Esophagus squamous epithelium (tissue), 5 donors: ENCODE results near the gene ATRNL1. TPM values are rescaled to one million over a fixed set of nuclear protein-coding genes. Genes with fewer than 3 reads are reported as not detected.

Experiments
- DNase-seq: peaks from one replicate; lab custom pipeline; 2025; lab: John Stamatoyannopoulos, UW
- H3K27ac ChIP-seq, 4 donors: fragments of 200-600 bp; sonication (generic); one replicate each; pipeline ENCODE4 v1.5.1; 2016 to 2019; ENCODE audit warnings: mild to moderate bottlenecking in 1 of 4
- H3K27me3 ChIP-seq, 4 donors: fragments of 200-600 bp; sonication (generic); 1 replicate in 3 of 4; 2 replicates in 1 of 4; pipeline versions ENCODE4 v1.5.1 to v1.6.0; 2017 to 2021; ENCODE audit warnings: antibody characterized with exemption in 1 of 4
- H3K36me3 ChIP-seq, 3 donors: fragments of 200-600 bp; sonication (generic); one replicate each; pipeline ENCODE4 v1.5.1; 2016 to 2019
- H3K4me1 ChIP-seq, 3 donors: fragments of 200-600 bp; sonication (generic); one replicate each; pipeline ENCODE4 v1.5.1; 2017 to 2019
- H3K4me3 ChIP-seq, 4 donors: fragments of 200-600 bp; sonication (generic); 1 replicate in 3 of 4; 2 replicates in 1 of 4; pipeline ENCODE4 v1.5.1; 2016 to 2019; ENCODE audit warnings: mild to moderate bottlenecking in 2 of 4, moderate library complexity in 1 of 4
- H3K9me3 ChIP-seq, 3 donors: fragments of 200-600 bp; sonication (generic); one replicate each; pipeline ENCODE4 v1.5.1; 2016 to 2019
- CTCF ChIP-seq, 6 experiments: fragments of 450-650 bp in 4 of 6; fragments of 200-600 bp in 2 of 6; sonication (generic) in 2 of 6; IDR thresholded peaks; one replicate each; pipeline ENCODE4 v1.5.1; 2016 to 2019; ENCODE audit warnings: antibody characterized with exemption in 6 of 6, mild to moderate bottlenecking in 4 of 6, moderate library complexity in 4 of 6
- POLR2A ChIP-seq, 4 donors: fragments of 450-650 bp; IDR thresholded peaks; one replicate each; pipeline ENCODE4 v1.6.1; 2017; ENCODE audit warnings: antibody characterized with exemption in 4 of 4, mild to moderate bottlenecking in 4 of 4, moderate library complexity in 3 of 4
- WGBS, 2 donors: methylation state at CpG; one replicate each; pipeline ENCODE4 v1.1.5; 2018; 5-methylcytosine and 5-hydroxymethylcytosine counted together
- intact Hi-C: fragments of 100-400 bp; cut with DNase I; formaldehyde crosslinking; loops from one replicate; pipeline ENCODE4 v1.15.0; 2022
- total RNA-seq, 4 donors: library from RNA; depleted of rRNA; stranded (reverse); fragments of >200 nt; gene quantifications; one replicate each; pipeline ENCODE4 v1.1.0, GENCODE V29; 2016
- donor health status: DM: yes; HTN: yes; CAD: no.

The ATRNL1 gene
- total RNA-seq, 4 donors from 2014 or later, result 0.64 to 15.1 (median 2.6) TPM

- peaks cover 0 to 22% (median 0%) of the 10 kb centered on the region in 4 donors for H3K27me3 ChIP-seq
- TF ChIP-seq POLR2A (IDR thresholded peaks at IDR 0.05) (no peak), CTCF (IDR thresholded peaks at IDR 0.05) (no peak)
- no peak overlapping the region for H3K27ac ChIP-seq
- WGBS, 2 donors, result 59 to 62% methylated on average over 5 of the region's 5 CpGs
- H3K4me1 ChIP-seq, result no peaks in the 10 kb centered on the region
- no peak for DNase-seq
- intact Hi-C loops, result no loop called here
- no peaks in the 10 kb centered on the region for H3K36me3 ChIP-seq
- H3K4me3 ChIP-seq, result no peak overlapping the region
- H3K9me3 ChIP-seq, result no peaks in the 10 kb centered on the region
Measured at GRCh38 chr10:115063701-115064658, 29.2 kb upstream of the ATRNL1 start.

GRCh38 chr10:115065801-115066200 lies 27.4 kb upstream of the ATRNL1 start:
- H3K27me3 ChIP-seq, result peaks cover 0 to 22% (median 0%) of the 10 kb centered on the region in 4 donors
- H3K4me3 ChIP-seq, result no peak overlapping the region
- no peak for TF ChIP-seq POLR2A (IDR thresholded peaks at IDR 0.05)
- no peak for TF ChIP-seq CTCF (IDR thresholded peaks at IDR 0.05)
- no peak for DNase-seq
- WGBS, 2 donors, result 50 to 79% methylated on average over 6 of the region's 6 CpGs
- H3K9me3 ChIP-seq, result no peaks in the 10 kb centered on the region
- no peak overlapping the region for H3K27ac ChIP-seq
- H3K4me1 ChIP-seq, result no peaks in the 10 kb centered on the region
- intact Hi-C loops, result no loop called here
- H3K36me3 ChIP-seq, result no peaks in the 10 kb centered on the region

- DNase-seq, result no peak
- Histone ChIP-seq H3K9me3 (no peaks in the 10 kb centered on the region), H3K36me3 (no peaks in the 10 kb centered on the region), H3K27ac (no peak overlapping the region), H3K4me1 (no peaks in the 10 kb centered on the region), H3K27me3 (peaks cover 0 to 22% (median 0%) of the 10 kb centered on the region in 4 donors), H3K4me3 (no peak overlapping the region)
- no peak for TF ChIP-seq POLR2A (IDR thresholded peaks at IDR 0.05)
- TF ChIP-seq CTCF (IDR thresholded peaks at IDR 0.05), result no peak
- intact Hi-C loops, result no loop called here
- WGBS, 2 donors, result 41 to 85% methylated on average over 1 of the region's 1 CpG
Measured at GRCh38 chr10:115066528-115066927, 26.6 kb upstream of the ATRNL1 start.

GRCh38 chr10:115073796-115074195 lies 19.4 kb upstream of the ATRNL1 start:
- Histone ChIP-seq H3K4me3 (no peak overlapping the region), H3K27me3 (no peaks in the 10 kb centered on the region), H3K4me1 (no peaks in the 10 kb centered on the region), H3K36me3 (no peaks in the 10 kb centered on the region), H3K27ac (no peak overlapping the region), H3K9me3 (peaks cover 0 to 2% (median 0%) of the 10 kb centered on the region in 3 donors)
- intact Hi-C loops, result no loop called here
- DNase-seq, result no peak
- WGBS, 2 donors, result 53 to 67% methylated on average over 1 of the region's 1 CpG
- TF ChIP-seq CTCF (IDR thresholded peaks at IDR 0.05) (no peak), POLR2A (IDR thresholded peaks at IDR 0.05) (no peak)

- WGBS, 2 donors, result 33 to 41% methylated on average over 2 of the region's 2 CpGs
- no peak overlapping the region for H3K4me3 ChIP-seq
- intact Hi-C loops, result no loop called here
- no peak for DNase-seq
- peaks cover 0 to 8% (median 0%) of the 10 kb centered on the region in 4 donors for H3K27me3 ChIP-seq
- TF ChIP-seq POLR2A (IDR thresholded peaks at IDR 0.05) (no peak), CTCF (IDR thresholded peaks at IDR 0.05) (no peak)
- H3K4me1 ChIP-seq, result no peaks in the 10 kb centered on the region
- no peaks in the 10 kb centered on the region for H3K36me3 ChIP-seq
- peaks cover 0 to 12% (median 0%) of the 10 kb centered on the region in 3 donors for H3K9me3 ChIP-seq
- no peak overlapping the region for H3K27ac ChIP-seq
Measured at GRCh38 chr10:115082506-115082905, 10.7 kb upstream of the ATRNL1 start.
